Measurements from ENCODE around the gene GGT5.
A peak's percentile ranks its signal among the peaks of the same experiment; 100 is the strongest.
"Not testable (repeated sequence)": the region's sequence is repeated elsewhere in the genome, so short reads cannot be mapped to it uniquely, and the experiment has no call there.

GGT5 gene

GRCh38 chr22:24262185-24262749 lies 17.4 kb upstream of the GGT5 start:
- DNase-seq (ENCODE audit: low read depth in 3 of 3, low spot score in 1 of 3) = not testable (repeated sequence)

- peak in 2 of 3 donors; percentile 45 to 48 for DNase-seq (ENCODE audit: low read depth in 3 of 3, low spot score in 1 of 3)
These were observed 14.6 kb upstream of the GGT5 start for GRCh38 chr22:24259459-24259858.

- not testable (repeated sequence) for DNase-seq (ENCODE audit: low read depth in 3 of 3, low spot score in 1 of 3)
These were observed 11.9 kb upstream of the GGT5 start for GRCh38 chr22:24256736-24257135.

- DNase-seq (ENCODE audit: low read depth in 3 of 3, low spot score in 1 of 3) = not testable (repeated sequence)
These were observed 11.3 kb upstream of the GGT5 start for GRCh38 chr22:24256136-24256535.

- not testable (repeated sequence) for DNase-seq (ENCODE audit: low read depth in 3 of 3, low spot score in 1 of 3)
These were observed 8.2 kb upstream of the GGT5 start for GRCh38 chr22:24253126-24253525.

- not testable (repeated sequence) for DNase-seq (ENCODE audit: low read depth in 3 of 3, low spot score in 1 of 3)
These were observed 6.4 kb upstream of the GGT5 start for GRCh38 chr22:24251286-24251685.

- DNase-seq (ENCODE audit: low read depth in 3 of 3, low spot score in 1 of 3) = not testable (repeated sequence)
These were observed 4.5 kb upstream of the GGT5 start for GRCh38 chr22:24249413-24249812.

GRCh38 chr22:24248611-24249010 lies 3.7 kb upstream of the GGT5 start:
- not testable (repeated sequence) for DNase-seq (ENCODE audit: low read depth in 3 of 3, low spot score in 1 of 3)

- DNase-seq (ENCODE audit: low read depth in 3 of 3, low spot score in 1 of 3) = peak in 1 of 3 donors; percentile 23
These were observed 2.9 kb upstream of the GGT5 start for GRCh38 chr22:24247564-24248344.

GRCh38 chr22:24247011-24247507 lies 2.2 kb upstream of the GGT5 start:
- DNase-seq (ENCODE audit: low read depth in 3 of 3, low spot score in 1 of 3) = no peak

- DNase-seq (ENCODE audit: low read depth in 3 of 3, low spot score in 1 of 3) = not testable (repeated sequence)
These were observed 991 bp upstream of the GGT5 start for GRCh38 chr22:24245584-24246561.

GRCh38 chr22:24244144-24244787 lies 616 bp downstream of the GGT5 start:
- DNase-seq (ENCODE audit: low read depth in 3 of 3, low spot score in 1 of 3) = no peak

GRCh38 chr22:24243417-24243816 lies 1.5 kb downstream of the GGT5 start:
- DNase-seq (ENCODE audit: low read depth in 3 of 3, low spot score in 1 of 3) = not testable (repeated sequence)

GRCh38 chr22:24240985-24241692 lies 3.7 kb downstream of the GGT5 start:
- DNase-seq (ENCODE audit: low read depth in 3 of 3, low spot score in 1 of 3) = not testable (repeated sequence)

GRCh38 chr22:24240381-24240780 lies 4.5 kb downstream of the GGT5 start:
- no peak for DNase-seq (ENCODE audit: low read depth in 3 of 3, low spot score in 1 of 3)

GRCh38 chr22:24238101-24238694 lies 6.7 kb downstream of the GGT5 start:
- DNase-seq (ENCODE audit: low read depth in 3 of 3, low spot score in 1 of 3) = not testable (repeated sequence)

- DNase-seq (ENCODE audit: low read depth in 3 of 3, low spot score in 1 of 3) = no peak
These were observed 8.2 kb downstream of the GGT5 start for GRCh38 chr22:24236656-24237055.

- DNase-seq (ENCODE audit: low read depth in 3 of 3, low spot score in 1 of 3) = no peak
These were observed 9.6 kb downstream of the GGT5 start for GRCh38 chr22:24235315-24235714.

GRCh38 chr22:24233816-24234215 lies 11.1 kb downstream of the GGT5 start:
- no peak for DNase-seq (ENCODE audit: low read depth in 3 of 3, low spot score in 1 of 3)

GRCh38 chr22:24233235-24233634 lies 11.6 kb downstream of the GGT5 start:
- DNase-seq (ENCODE audit: low read depth in 3 of 3, low spot score in 1 of 3) = no peak
